ENCODE measurements around the gene RFX6.

- no peak for TF ChIP-seq TEAD4 (IDR thresholded peaks at IDR 0.05; ENCODE audit: borderline replicate concordance, insufficient read depth)
- no peak for TF ChIP-seq RAD21 (IDR thresholded peaks at IDR 0.05; ENCODE audit: low read length)
- TF ChIP-seq POLR2AphosphoS5 (IDR thresholded peaks at IDR 0.05; ENCODE audit: low read depth, low read length) = no peak
- no peak for TF ChIP-seq YY1 (IDR thresholded peaks at IDR 0.05; ENCODE audit: low read depth)
- no peak for TF ChIP-seq CTCF (IDR thresholded peaks at IDR 0.05)
- TF ChIP-seq JUND (IDR thresholded peaks at IDR 0.05) = no peak
- no peak for TF ChIP-seq SIN3A (IDR thresholded peaks at IDR 0.05; ENCODE audit: borderline replicate concordance, low read depth, low read length)
- TF ChIP-seq RCOR1 (IDR thresholded peaks at IDR 0.05; ENCODE audit: low read length) = no peak
- no peak for TF ChIP-seq TCF12 (IDR thresholded peaks at IDR 0.05)
- TF ChIP-seq EP300 (IDR thresholded peaks at IDR 0.05; ENCODE audit: borderline replicate concordance in 1 of 2, low read depth in 1 of 2, low read length in 1 of 2) = no peak
- no peak for TF ChIP-seq SMC3 (IDR thresholded peaks at IDR 0.05; ENCODE audit: low read depth, low read length)
- no peak for TF ChIP-seq MXI1 (IDR thresholded peaks at IDR 0.05; ENCODE audit: low read depth, low read length)
- TF ChIP-seq REST (IDR thresholded peaks at IDR 0.05; ENCODE audit: low read depth, low read length) = no peak
- no peak for TF ChIP-seq RFX5 (IDR thresholded peaks at IDR 0.05; ENCODE audit: low read length)
These were observed 54.4 kb downstream of the RFX6 start for GRCh38 chr6:116931456-116931855.

All from SK-N-SH (cell line).